ENCODE data around the gene TRRAP. TPM values are rescaled to one million over a fixed set of nuclear protein-coding genes. Genes with fewer than 3 reads are reported as not detected.

Gene TRRAP
- total RNA-seq, 1 experiment from 2014 or later, result 55.4 TPM

- BruUV-seq (replicated peaks), result no TSS peak
- peaks cover 86% of the 10 kb centered on the region for H3K36me3 Mint-ChIP-seq (ENCODE audit: insufficient read depth, unreplicated experiment)
These were observed 141.4 kb downstream of the TRRAP start for GRCh38 chr7:99019523-99020412.

GRCh38 chr7:99020413-99020715 lies 142.0 kb downstream of the TRRAP start:
- intact Hi-C loops (cut with micrococcal nuclease; ENCODE audit: unreplicated experiment), result no loop called here
- H3K36me3 Mint-ChIP-seq (ENCODE audit: insufficient read depth, unreplicated experiment), result peaks cover 82% of the 10 kb centered on the region
- no peaks in the 10 kb centered on the region for H3K4me1 ChIP-seq
- no peaks in the 10 kb centered on the region; the same call in 1 of the 2 replicates for H3K36me3 ChIP-seq (ENCODE audit: control insufficient read depth, insufficient read depth, low read length)
- TF ChIP-seq CTCF (IDR thresholded peaks at IDR 0.05; ENCODE audit: insufficient read depth in 1 of 2, low read depth in 1 of 2, low read length in 1 of 2, severe bottlenecking in 1 of 2, unreplicated experiment in 1 of 2), result no peak
- ChIA-PET CTCF (no interaction called here), POLR2A (no interaction called here)
- no peak overlapping the region for H3K4me3 ChIP-seq (ENCODE audit: low read depth, low read length)
- H3K27ac Mint-ChIP-seq (ENCODE audit: unreplicated experiment), result no peak overlapping the region
- DNase-seq, result no peak
- H3K9me3 ChIP-seq, result no peaks in the 10 kb centered on the region
- H3K4me1 Mint-ChIP-seq (ENCODE audit: low read depth, unreplicated experiment), result peaks cover 7% of the 10 kb centered on the region
- H3K4me3 Mint-ChIP-seq (ENCODE audit: unreplicated experiment), result no peak overlapping the region
- no TSS peak for BruUV-seq (replicated peaks)
- no peaks in the 10 kb centered on the region for H3K27me3 Mint-ChIP-seq (ENCODE audit: insufficient read depth, unreplicated experiment)
- H3K27me3 ChIP-seq (replicated peaks; ENCODE audit: control insufficient read depth, insufficient read depth, low read length), result no peaks in the 10 kb centered on the region
- H3K9me3 Mint-ChIP-seq (ENCODE audit: unreplicated experiment), result no peaks in the 10 kb centered on the region

More at GRCh38 chr7:99019523-99020412, 141.4 kb downstream of the TRRAP start:
- ChIA-PET CTCF (no interaction called here), POLR2A (no interaction called here)
- intact Hi-C loops (cut with micrococcal nuclease; ENCODE audit: unreplicated experiment), result no loop called here
- no peaks in the 10 kb centered on the region for H3K4me1 ChIP-seq
- no peaks in the 10 kb centered on the region for H3K9me3 ChIP-seq
- peaks cover 7% of the 10 kb centered on the region for H3K4me1 Mint-ChIP-seq (ENCODE audit: low read depth, unreplicated experiment)
- H3K27me3 ChIP-seq (replicated peaks; ENCODE audit: control insufficient read depth, insufficient read depth, low read length), result no peaks in the 10 kb centered on the region
- H3K27me3 Mint-ChIP-seq (ENCODE audit: insufficient read depth, unreplicated experiment), result no peaks in the 10 kb centered on the region
- DNase-seq, result no peak
- no peaks in the 10 kb centered on the region for H3K9me3 Mint-ChIP-seq (ENCODE audit: unreplicated experiment)
- no peak overlapping the region for H3K4me3 ChIP-seq (ENCODE audit: low read depth, low read length)
- H3K36me3 ChIP-seq (ENCODE audit: control insufficient read depth, insufficient read depth, low read length), result no peaks in the 10 kb centered on the region; the same call in 1 of the 2 replicates
- H3K4me3 Mint-ChIP-seq (ENCODE audit: unreplicated experiment), result no peak overlapping the region
- H3K27ac Mint-ChIP-seq (ENCODE audit: unreplicated experiment), result no peak overlapping the region
- TF ChIP-seq CTCF (IDR thresholded peaks at IDR 0.05; ENCODE audit: insufficient read depth in 1 of 2, low read depth in 1 of 2, low read length in 1 of 2, severe bottlenecking in 1 of 2, unreplicated experiment in 1 of 2), result no peak

- no peaks in the 10 kb centered on the region for H3K27me3 Mint-ChIP-seq (ENCODE audit: insufficient read depth, unreplicated experiment)
These were observed 143.7 kb downstream of the TRRAP start for GRCh38 chr7:99021941-99022560.

More at GRCh38 chr7:99021941-99022560, 143.7 kb downstream of the TRRAP start:
- no peak for DNase-seq
- H3K9me3 Mint-ChIP-seq (ENCODE audit: unreplicated experiment), result no peaks in the 10 kb centered on the region
- CTCF ChIA-PET, result no interaction called here
- H3K4me1 ChIP-seq, result no peaks in the 10 kb centered on the region
- intact Hi-C loops (cut with micrococcal nuclease; ENCODE audit: unreplicated experiment), result no loop called here
- H3K4me3 Mint-ChIP-seq (ENCODE audit: unreplicated experiment), result no peak overlapping the region
- no peak overlapping the region for H3K4me3 ChIP-seq (ENCODE audit: low read depth, low read length)
- H3K36me3 Mint-ChIP-seq (ENCODE audit: insufficient read depth, unreplicated experiment), result peaks cover 73% of the 10 kb centered on the region
- no peaks in the 10 kb centered on the region; the same call in 1 of the 2 replicates for H3K36me3 ChIP-seq (ENCODE audit: control insufficient read depth, insufficient read depth, low read length)
- peak overlapping the region; percentile 48 for H3K27ac Mint-ChIP-seq (ENCODE audit: unreplicated experiment)
- no peaks in the 10 kb centered on the region for H3K9me3 ChIP-seq
- no peak for TF ChIP-seq CTCF (IDR thresholded peaks at IDR 0.05; ENCODE audit: insufficient read depth in 1 of 2, low read depth in 1 of 2, low read length in 1 of 2, severe bottlenecking in 1 of 2, unreplicated experiment in 1 of 2)
- POLR2A ChIA-PET, result no interaction called here
- no TSS peak for BruUV-seq (replicated peaks)
- no peaks in the 10 kb centered on the region for H3K27me3 ChIP-seq (replicated peaks; ENCODE audit: control insufficient read depth, insufficient read depth, low read length)
- H3K4me1 Mint-ChIP-seq (ENCODE audit: low read depth, unreplicated experiment), result peaks cover 7% of the 10 kb centered on the region
